CD4-positive, alpha-beta T cell treated with Interleukin-17A for 4 hours (primary cell): Measurements from ENCODE around the gene GPR25.
"Not testable (repeated sequence)": the region's sequence is repeated elsewhere in the genome, so short reads cannot be mapped to it uniquely, and the experiment has no call there.

Experiments used
- DNase-seq: peaks from one replicate; pipeline ENCODE4 v3.0.0-alpha.2; 2020; ENCODE audit warnings: mixed read lengths

The GPR25 gene

GRCh38 chr1:200895801-200896530 lies 23.2 kb downstream of the GPR25 start:
- DNase-seq, result no peak

GRCh38 chr1:200896531-200897196 lies 23.9 kb downstream of the GPR25 start:
- DNase-seq, result no peak

GRCh38 chr1:200897259-200897658 lies 24.5 kb downstream of the GPR25 start:
- DNase-seq, result no peak

GRCh38 chr1:200899015-200899386 lies 26.2 kb downstream of the GPR25 start:
- no peak for DNase-seq

GRCh38 chr1:200899451-200899915 lies 26.7 kb downstream of the GPR25 start:
- DNase-seq, result no peak

- no peak for DNase-seq
These were observed 27.4 kb downstream of the GPR25 start for GRCh38 chr1:200899954-200900867.

GRCh38 chr1:200900877-200901276 lies 28.1 kb downstream of the GPR25 start:
- DNase-seq, result no peak

GRCh38 chr1:200901350-200901749 lies 28.6 kb downstream of the GPR25 start:
- no peak for DNase-seq

- DNase-seq, result no peak
These were observed 29.1 kb downstream of the GPR25 start for GRCh38 chr1:200901796-200902444.

GRCh38 chr1:200903793-200904192 lies 31.0 kb downstream of the GPR25 start:
- DNase-seq, result peak; percentile 31

GRCh38 chr1:200904772-200905171 lies 32.0 kb downstream of the GPR25 start:
- no peak for DNase-seq

- DNase-seq, result peak; percentile 48
These were observed 32.8 kb downstream of the GPR25 start for GRCh38 chr1:200905411-200906052.

GRCh38 chr1:200906491-200906890 lies 33.7 kb downstream of the GPR25 start:
- no peak for DNase-seq

- no peak for DNase-seq
These were observed 34.9 kb downstream of the GPR25 start for GRCh38 chr1:200907611-200908097.

- no peak for DNase-seq
These were observed 35.5 kb downstream of the GPR25 start for GRCh38 chr1:200908191-200908868.

- no peak for DNase-seq
These were observed 36.3 kb downstream of the GPR25 start for GRCh38 chr1:200909071-200909470.

- DNase-seq, result no peak
These were observed 37.0 kb downstream of the GPR25 start for GRCh38 chr1:200909757-200910239.

- DNase-seq, result no peak
These were observed 38.6 kb downstream of the GPR25 start for GRCh38 chr1:200911361-200911760.

- not testable (repeated sequence) for DNase-seq
These were observed 39.2 kb downstream of the GPR25 start for GRCh38 chr1:200911936-200912335.

GRCh38 chr1:200912737-200913407 lies 40.1 kb downstream of the GPR25 start:
- no peak for DNase-seq

GRCh38 chr1:200916152-200916551 lies 43.4 kb downstream of the GPR25 start:
- no peak for DNase-seq
